Measurements from ENCODE around the gene LRRC27. TPM values are rescaled to one million over a fixed set of nuclear protein-coding genes. Genes with fewer than 3 reads are reported as not detected.
"Not testable (repeated sequence)": the region's sequence is repeated elsewhere in the genome, so short reads cannot be mapped to it uniquely, and the experiment has no call there.

Gene LRRC27
- polyA plus RNA-seq, 3 donors from 2014 or later: 3.8 to 8.5 (median 8.2) TPM

GRCh38 chr10:132341781-132342180 lies 9.8 kb downstream of the LRRC27 start:
- peaks cover 11 to 36% (median 26%) of the 10 kb centered on the region in 3 donors for H3K36me3 Mint-ChIP-seq
- no peak overlapping the region for H3K27ac Mint-ChIP-seq
- H3K27me3 Mint-ChIP-seq (ENCODE audit: low read depth in 3 of 3): no peaks in the 10 kb centered on the region
- no peaks in the 10 kb centered on the region for H3K9me3 Mint-ChIP-seq
- no peak overlapping the region for H3K4me3 Mint-ChIP-seq
- H3K4me1 Mint-ChIP-seq: peaks cover 9 to 14% of the 10 kb centered on the region in 2 donors
- no peak for DNase-seq

- Mint-ChIP-seq H3K4me1 (peaks cover 1 to 9% of the 10 kb centered on the region in 2 donors), H3K4me3 (no peak overlapping the region), H3K27ac (no peak overlapping the region), H3K36me3 (peaks cover 11 to 42% (median 26%) of the 10 kb centered on the region in 3 donors), H3K9me3 (no peaks in the 10 kb centered on the region), H3K27me3 (ENCODE audit: low read depth in 3 of 3) (no peaks in the 10 kb centered on the region)
- DNase-seq: no peak
Measured at GRCh38 chr10:132342553-132342952, 10.6 kb downstream of the LRRC27 start.

- H3K27me3 Mint-ChIP-seq (ENCODE audit: low read depth in 3 of 3): no peaks in the 10 kb centered on the region
- H3K4me3 Mint-ChIP-seq: no peak overlapping the region
- no peak for DNase-seq
- H3K36me3 Mint-ChIP-seq: peaks cover 15 to 46% (median 30%) of the 10 kb centered on the region in 3 donors
- H3K4me1 Mint-ChIP-seq: peaks cover 0 to 5% of the 10 kb centered on the region in 2 donors
- H3K9me3 Mint-ChIP-seq: no peaks in the 10 kb centered on the region
- no peak overlapping the region for H3K27ac Mint-ChIP-seq
Measured at GRCh38 chr10:132344386-132344785, 12.4 kb downstream of the LRRC27 start.

- H3K4me1 Mint-ChIP-seq: peaks cover 0 to 5% of the 10 kb centered on the region in 2 donors
- no peaks in the 10 kb centered on the region for H3K9me3 Mint-ChIP-seq
- no peaks in the 10 kb centered on the region for H3K27me3 Mint-ChIP-seq (ENCODE audit: low read depth in 3 of 3)
- H3K4me3 Mint-ChIP-seq: no peak overlapping the region
- no peak for DNase-seq
- H3K36me3 Mint-ChIP-seq: peaks cover 15 to 46% (median 34%) of the 10 kb centered on the region in 3 donors
- H3K27ac Mint-ChIP-seq: no peak overlapping the region
Measured at GRCh38 chr10:132345345-132345744, 13.4 kb downstream of the LRRC27 start.

- peaks cover 10 to 44% (median 30%) of the 10 kb centered on the region in 3 donors for H3K36me3 Mint-ChIP-seq
- H3K4me1 Mint-ChIP-seq: peaks cover 0 to 5% of the 10 kb centered on the region in 2 donors
- peaks cover 0 to 1% (median 0%) of the 10 kb centered on the region in 3 donors for H3K27me3 Mint-ChIP-seq (ENCODE audit: low read depth in 3 of 3)
- H3K4me3 Mint-ChIP-seq: no peak overlapping the region
- H3K9me3 Mint-ChIP-seq: no peaks in the 10 kb centered on the region
- H3K27ac Mint-ChIP-seq: no peak overlapping the region
- DNase-seq: no peak
Measured at GRCh38 chr10:132346806-132347205, 14.8 kb downstream of the LRRC27 start.

- Mint-ChIP-seq H3K4me3 (no peak overlapping the region), H3K36me3 (peaks cover 5 to 40% (median 26%) of the 10 kb centered on the region in 3 donors), H3K4me1 (peaks cover 0 to 5% of the 10 kb centered on the region in 2 donors), H3K27me3 (ENCODE audit: low read depth in 3 of 3) (peaks cover 0 to 1% (median 0%) of the 10 kb centered on the region in 3 donors), H3K9me3 (no peaks in the 10 kb centered on the region), H3K27ac (no peak overlapping the region)
- DNase-seq: no peak
Measured at GRCh38 chr10:132347211-132347930, 15.4 kb downstream of the LRRC27 start.

GRCh38 chr10:132347931-132348267 lies 15.9 kb downstream of the LRRC27 start:
- H3K36me3 Mint-ChIP-seq: peaks cover 4 to 39% (median 26%) of the 10 kb centered on the region in 3 donors
- no peak for DNase-seq

GRCh38 chr10:132349766-132350165 lies 17.8 kb downstream of the LRRC27 start:
- H3K27ac Mint-ChIP-seq: no peak overlapping the region
- no peak for DNase-seq
- H3K4me1 Mint-ChIP-seq: peaks cover 5% of the 10 kb centered on the region in 2 donors
- H3K27me3 Mint-ChIP-seq (ENCODE audit: low read depth in 3 of 3): peaks cover 0 to 2% (median 1%) of the 10 kb centered on the region in 3 donors
- H3K9me3 Mint-ChIP-seq: no peaks in the 10 kb centered on the region
- no peak overlapping the region for H3K4me3 Mint-ChIP-seq
- H3K36me3 Mint-ChIP-seq: peaks cover 4 to 34% (median 21%) of the 10 kb centered on the region in 3 donors

More at GRCh38 chr10:132347931-132348267, 15.9 kb downstream of the LRRC27 start:
- no peaks in the 10 kb centered on the region for H3K9me3 Mint-ChIP-seq
- H3K27me3 Mint-ChIP-seq (ENCODE audit: low read depth in 3 of 3): peaks cover 0 to 1% (median 0%) of the 10 kb centered on the region in 3 donors
- H3K4me3 Mint-ChIP-seq: no peak overlapping the region
- H3K27ac Mint-ChIP-seq: no peak overlapping the region
- peaks cover 2 to 5% of the 10 kb centered on the region in 2 donors for H3K4me1 Mint-ChIP-seq

- H3K27ac Mint-ChIP-seq: no peak overlapping the region
- H3K27me3 Mint-ChIP-seq (ENCODE audit: low read depth in 3 of 3): peaks cover 0 to 2% (median 1%) of the 10 kb centered on the region in 3 donors
- peaks cover 5% of the 10 kb centered on the region in 2 donors for H3K4me1 Mint-ChIP-seq
- H3K9me3 Mint-ChIP-seq: no peaks in the 10 kb centered on the region
- no peak overlapping the region for H3K4me3 Mint-ChIP-seq
- H3K36me3 Mint-ChIP-seq: peaks cover 4 to 28% (median 17%) of the 10 kb centered on the region in 3 donors
- DNase-seq: no peak
Measured at GRCh38 chr10:132350391-132350790, 18.4 kb downstream of the LRRC27 start.

- Mint-ChIP-seq H3K4me1 (peaks cover 5% of the 10 kb centered on the region in 2 donors), H3K9me3 (no peaks in the 10 kb centered on the region), H3K27me3 (ENCODE audit: low read depth in 3 of 3) (peaks cover 1 to 2% (median 1%) of the 10 kb centered on the region in 3 donors), H3K4me3 (no peak overlapping the region), H3K36me3 (peaks cover 4 to 22% (median 12%) of the 10 kb centered on the region in 3 donors), H3K27ac (no peak overlapping the region)
- no peak for DNase-seq
Measured at GRCh38 chr10:132350946-132351345, 19.0 kb downstream of the LRRC27 start.

GRCh38 chr10:132351611-132352010 lies 19.6 kb downstream of the LRRC27 start:
- peaks cover 1 to 2% (median 1%) of the 10 kb centered on the region in 3 donors for H3K27me3 Mint-ChIP-seq (ENCODE audit: low read depth in 3 of 3)
- H3K4me3 Mint-ChIP-seq: no peak overlapping the region
- DNase-seq: no peak
- H3K27ac Mint-ChIP-seq: no peak overlapping the region
- peaks cover 4 to 20% (median 12%) of the 10 kb centered on the region in 3 donors for H3K36me3 Mint-ChIP-seq
- peaks cover 4 to 5% of the 10 kb centered on the region in 2 donors for H3K4me1 Mint-ChIP-seq
- no peaks in the 10 kb centered on the region for H3K9me3 Mint-ChIP-seq

- peak; percentile 49 to 66 (median 53) for DNase-seq
- Mint-ChIP-seq H3K36me3 (peaks cover 4 to 13% (median 12%) of the 10 kb centered on the region in 3 donors), H3K27ac (peak overlapping the region in 2 of 6 donors; percentile 6 to 65)
- H3K27me3 Mint-ChIP-seq (ENCODE audit: low read depth in 3 of 3); H3K9me3 Mint-ChIP-seq; H3K4me1 Mint-ChIP-seq; H3K4me3 Mint-ChIP-seq: not testable (repeated sequence)
Measured at GRCh38 chr10:132352462-132353308, 20.7 kb downstream of the LRRC27 start.

GRCh38 chr10:132353456-132354355 lies 21.7 kb downstream of the LRRC27 start:
- Mint-ChIP-seq H3K9me3 (no peaks in the 10 kb centered on the region), H3K36me3 (peaks cover 0 to 12% (median 9%) of the 10 kb centered on the region in 3 donors), H3K27ac (no peak overlapping the region), H3K27me3 (ENCODE audit: low read depth in 3 of 3) (peaks cover 1 to 5% (median 2%) of the 10 kb centered on the region in 3 donors), H3K4me3 (no peak overlapping the region), H3K4me1 (peaks cover 0 to 5% of the 10 kb centered on the region in 2 donors)
- DNase-seq: no peak
